ENCODE measurements around the gene SCMH1.

SCMH1 gene

DNA sequence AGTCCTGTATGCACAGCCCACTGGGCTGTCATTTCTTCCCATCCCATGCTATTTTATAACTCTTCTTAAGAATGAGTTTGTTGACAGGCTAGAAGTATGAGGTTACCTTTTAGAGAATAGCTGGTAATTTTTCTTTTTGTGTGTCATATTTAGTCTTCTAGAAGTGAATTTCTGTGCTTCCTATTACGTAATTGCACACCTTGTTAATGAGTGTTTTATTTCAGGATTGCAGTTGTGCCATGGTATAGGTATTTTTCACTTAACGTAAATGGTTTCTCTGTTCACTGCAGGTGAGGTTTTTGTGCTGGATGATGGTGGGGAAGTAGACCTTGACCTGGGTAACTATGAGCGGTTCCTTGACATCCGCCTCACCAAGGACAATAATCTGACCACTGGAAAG is 257.6 kb downstream of the SCMH1 start:
- no peaks in the 10 kb centered on the region for H3K27me3 ChIP-seq (ENCODE audit: insufficient read depth, low read length, poor library complexity)
- no CpG with 5 or more reads among the region's 4 CpGs for WGBS (ENCODE audit: extremely low coverage, insufficient coverage, low lambda C conversion rate)
- H3K79me2 ChIP-seq (ENCODE audit: control insufficient read depth, insufficient read depth, low read length) = peaks cover 43% of the 10 kb centered on the region
- H3K4me1 ChIP-seq (ENCODE audit: control insufficient read depth, low read depth, low read length) = peaks cover 8% of the 10 kb centered on the region
- no peak overlapping the region for H3K56ac ChIP-seq (ENCODE audit: low read length)
- H4K5ac ChIP-seq (ENCODE audit: low read length) = no peak overlapping the region
- H3K9ac ChIP-seq (ENCODE audit: low read length) = no peak overlapping the region
- H3K4ac ChIP-seq (ENCODE audit: low read depth, low read length) = no peak overlapping the region
- no peak overlapping the region for H4K8ac ChIP-seq (ENCODE audit: low read depth, low read length)
- peaks cover 29% of the 10 kb centered on the region for H3K79me1 ChIP-seq (ENCODE audit: low read length)
- H3K36me3 ChIP-seq (ENCODE audit: control insufficient read depth, insufficient read depth, low read length) = peaks cover 20% of the 10 kb centered on the region
- H3K27ac ChIP-seq (ENCODE audit: low read depth, low read length) = no peak overlapping the region
- H3K23ac ChIP-seq (ENCODE audit: low read length) = no peak overlapping the region
- no peak overlapping the region for H3K4me2 ChIP-seq (ENCODE audit: low read length)
- H2BK15ac ChIP-seq (replicated peaks; ENCODE audit: low read depth) = no peak overlapping the region
- no peak overlapping the region for H2BK120ac ChIP-seq (ENCODE audit: low read depth, low read length)
- no peak for DNase-seq
- H3K4me3 ChIP-seq (ENCODE audit: low read length) = no peak overlapping the region
- no peak overlapping the region for H2AK5ac ChIP-seq (ENCODE audit: low read length)
- no peak overlapping the region for H2BK5ac ChIP-seq (ENCODE audit: low read length)
- no peak overlapping the region for H3K18ac ChIP-seq (ENCODE audit: low read length)

DNA sequence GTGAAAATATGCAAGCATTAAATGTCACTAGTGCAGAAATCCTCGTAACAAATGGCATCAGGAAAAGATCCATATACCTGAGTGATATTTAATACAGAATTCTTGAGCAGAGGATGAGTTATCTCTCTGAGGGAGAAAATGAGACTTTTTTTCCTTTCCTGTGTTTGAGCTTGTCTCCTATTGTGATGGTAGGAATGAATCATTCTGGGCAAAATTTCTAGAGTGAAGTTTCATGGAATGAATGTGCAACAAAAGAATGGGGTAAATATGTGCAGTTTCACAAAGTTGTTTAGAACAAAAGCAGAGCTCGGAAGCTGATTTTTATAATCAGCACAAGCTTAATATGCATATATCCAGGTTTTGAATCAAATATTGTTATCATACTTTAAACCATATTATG is 258.0 kb downstream of the SCMH1 start:
- H3K79me1 ChIP-seq (ENCODE audit: low read length) = peaks cover 28% of the 10 kb centered on the region
- H3K23ac ChIP-seq (ENCODE audit: low read length) = no peak overlapping the region
- no peak overlapping the region for H4K8ac ChIP-seq (ENCODE audit: low read depth, low read length)
- H3K36me3 ChIP-seq (ENCODE audit: control insufficient read depth, insufficient read depth, low read length) = peaks cover 18% of the 10 kb centered on the region
- H3K27me3 ChIP-seq (ENCODE audit: insufficient read depth, low read length, poor library complexity) = no peaks in the 10 kb centered on the region
- peaks cover 8% of the 10 kb centered on the region for H3K4me1 ChIP-seq (ENCODE audit: control insufficient read depth, low read depth, low read length)
- H2BK120ac ChIP-seq (ENCODE audit: low read depth, low read length) = no peak overlapping the region
- no peak overlapping the region for H2AK5ac ChIP-seq (ENCODE audit: low read length)
- no peak overlapping the region for H3K18ac ChIP-seq (ENCODE audit: low read length)
- no peak overlapping the region for H3K56ac ChIP-seq (ENCODE audit: low read length)
- H4K5ac ChIP-seq (ENCODE audit: low read length) = no peak overlapping the region
- H2BK5ac ChIP-seq (ENCODE audit: low read length) = no peak overlapping the region
- no peak overlapping the region for H3K4ac ChIP-seq (ENCODE audit: low read depth, low read length)
- no CpG with 5 or more reads among the region's 2 CpGs for WGBS (ENCODE audit: extremely low coverage, insufficient coverage, low lambda C conversion rate)
- no peak for DNase-seq
- H2BK15ac ChIP-seq (replicated peaks; ENCODE audit: low read depth) = no peak overlapping the region
- H3K27ac ChIP-seq (ENCODE audit: low read depth, low read length) = no peak overlapping the region
- H3K4me2 ChIP-seq (ENCODE audit: low read length) = no peak overlapping the region
- H3K9ac ChIP-seq (ENCODE audit: low read length) = no peak overlapping the region
- no peak overlapping the region for H3K4me3 ChIP-seq (ENCODE audit: low read length)
- H3K79me2 ChIP-seq (ENCODE audit: control insufficient read depth, insufficient read depth, low read length) = peaks cover 43% of the 10 kb centered on the region

DNA sequence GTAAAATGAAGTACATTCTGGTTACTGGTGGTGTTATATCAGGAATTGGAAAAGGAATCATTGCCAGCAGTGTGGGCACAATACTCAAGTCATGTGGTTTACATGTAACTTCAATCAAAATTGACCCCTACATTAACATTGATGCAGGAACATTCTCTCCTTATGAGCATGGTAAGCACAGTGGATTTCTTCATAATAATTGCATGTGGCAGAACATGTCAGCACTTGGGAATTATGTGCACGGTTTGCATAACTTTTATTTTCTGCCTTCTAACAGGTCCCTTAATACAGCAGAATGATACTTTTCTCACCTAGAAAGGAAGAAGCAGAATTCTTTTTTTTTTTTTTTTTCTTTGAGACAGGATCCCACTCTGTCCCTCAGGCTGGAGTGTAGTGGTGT is 258.8 kb downstream of the SCMH1 start:
- Histone ChIP-seq H4K5ac (ENCODE audit: low read length) (no peak overlapping the region), H3K27me3 (ENCODE audit: insufficient read depth, low read length, poor library complexity) (no peaks in the 10 kb centered on the region), H4K8ac (ENCODE audit: low read depth, low read length) (no peak overlapping the region), H3K27ac (ENCODE audit: low read depth, low read length) (no peak overlapping the region), H3K79me2 (ENCODE audit: control insufficient read depth, insufficient read depth, low read length) (peaks cover 43% of the 10 kb centered on the region), H3K9ac (ENCODE audit: low read length) (no peak overlapping the region), H3K36me3 (ENCODE audit: control insufficient read depth, insufficient read depth, low read length) (peaks cover 13% of the 10 kb centered on the region), H3K18ac (ENCODE audit: low read length) (no peak overlapping the region), H2BK5ac (ENCODE audit: low read length) (no peak overlapping the region), H3K4ac (ENCODE audit: low read depth, low read length) (no peak overlapping the region), H3K4me1 (ENCODE audit: control insufficient read depth, low read depth, low read length) (peaks cover 10% of the 10 kb centered on the region), H3K56ac (ENCODE audit: low read length) (no peak overlapping the region), H2AK5ac (ENCODE audit: low read length) (no peak overlapping the region), H3K4me2 (ENCODE audit: low read length) (no peak overlapping the region), H3K23ac (ENCODE audit: low read length) (no peak overlapping the region), H3K4me3 (ENCODE audit: low read length) (no peak overlapping the region), H2BK15ac (replicated peaks; ENCODE audit: low read depth) (no peak overlapping the region), H2BK120ac (ENCODE audit: low read depth, low read length) (no peak overlapping the region), H3K79me1 (ENCODE audit: low read length) (peaks cover 27% of the 10 kb centered on the region)
- WGBS (ENCODE audit: extremely low coverage, insufficient coverage, low lambda C conversion rate) = no CpG with 5 or more reads among the region's 1 CpG
- DNase-seq = no peak

GRCh38 chr1:40982721-40983120 is 259.4 kb downstream of the SCMH1 start:
- Histone ChIP-seq H4K5ac (ENCODE audit: low read length) (no peak overlapping the region), H2AK5ac (ENCODE audit: low read length) (no peak overlapping the region), H3K23ac (ENCODE audit: low read length) (no peak overlapping the region), H3K9ac (ENCODE audit: low read length) (no peak overlapping the region), H3K56ac (ENCODE audit: low read length) (no peak overlapping the region), H4K8ac (ENCODE audit: low read depth, low read length) (no peak overlapping the region), H3K27ac (ENCODE audit: low read depth, low read length) (no peak overlapping the region), H3K4me3 (ENCODE audit: low read length) (no peak overlapping the region), H2BK5ac (ENCODE audit: low read length) (no peak overlapping the region), H3K18ac (ENCODE audit: low read length) (no peak overlapping the region), H3K4me2 (ENCODE audit: low read length) (no peak overlapping the region), H2BK120ac (ENCODE audit: low read depth, low read length) (no peak overlapping the region), H3K4me1 (ENCODE audit: control insufficient read depth, low read depth, low read length) (peaks cover 10% of the 10 kb centered on the region), H3K36me3 (ENCODE audit: control insufficient read depth, insufficient read depth, low read length) (peaks cover 11% of the 10 kb centered on the region), H3K4ac (ENCODE audit: low read depth, low read length) (no peak overlapping the region), H3K79me2 (ENCODE audit: control insufficient read depth, insufficient read depth, low read length) (peaks cover 43% of the 10 kb centered on the region), H3K27me3 (ENCODE audit: insufficient read depth, low read length, poor library complexity) (no peaks in the 10 kb centered on the region), H3K79me1 (ENCODE audit: low read length) (peaks cover 27% of the 10 kb centered on the region), H2BK15ac (replicated peaks; ENCODE audit: low read depth) (no peak overlapping the region)
- WGBS (ENCODE audit: extremely low coverage, insufficient coverage, low lambda C conversion rate) = no CpG with 5 or more reads among the region's 1 CpG
- DNase-seq = no peak

GRCh38 chr1:40981691-40982448 is 260.2 kb downstream of the SCMH1 start:
- Histone ChIP-seq H3K27ac (ENCODE audit: low read depth, low read length) (no peak overlapping the region), H4K8ac (ENCODE audit: low read depth, low read length) (no peak overlapping the region), H3K4ac (ENCODE audit: low read depth, low read length) (no peak overlapping the region), H3K27me3 (ENCODE audit: insufficient read depth, low read length, poor library complexity) (no peaks in the 10 kb centered on the region), H3K79me1 (ENCODE audit: low read length) (peaks cover 23% of the 10 kb centered on the region), H3K18ac (ENCODE audit: low read length) (no peak overlapping the region), H3K4me2 (ENCODE audit: low read length) (peak overlapping the region; percentile 61), H3K23ac (ENCODE audit: low read length) (no peak overlapping the region), H4K5ac (ENCODE audit: low read length) (no peak overlapping the region), H3K56ac (ENCODE audit: low read length) (peak overlapping the region; percentile 74), H3K4me3 (ENCODE audit: low read length) (no peak overlapping the region), H2BK120ac (ENCODE audit: low read depth, low read length) (no peak overlapping the region), H2BK15ac (replicated peaks; ENCODE audit: low read depth) (no peak overlapping the region), H2BK5ac (ENCODE audit: low read length) (no peak overlapping the region), H3K9ac (ENCODE audit: low read length) (peak overlapping the region; percentile 54), H2AK5ac (ENCODE audit: low read length) (no peak overlapping the region), H3K36me3 (ENCODE audit: control insufficient read depth, insufficient read depth, low read length) (peaks cover 6% of the 10 kb centered on the region), H3K4me1 (ENCODE audit: control insufficient read depth, low read depth, low read length) (peaks cover 10% of the 10 kb centered on the region), H3K79me2 (ENCODE audit: control insufficient read depth, insufficient read depth, low read length) (peaks cover 43% of the 10 kb centered on the region)
- DNase-seq = no peak
- WGBS (ENCODE audit: extremely low coverage, insufficient coverage, low lambda C conversion rate) = no CpG with 5 or more reads among the region's 14 CpGs

Measured in mesendoderm (in vitro differentiated cells).